GM19239 (cell line): ENCODE measurements around the gene GRPR.
"Not testable (repeated sequence)": the region's sequence is repeated elsewhere in the genome, so short reads cannot be mapped to it uniquely, and the experiment has no call there.

Experiments used
- DNase-seq: peaks from one replicate; pipeline ENCODE4 v3.0.0; 2011; ENCODE audit warnings: low spot score; ENCODE audit not compliant: insufficient read length
- FAIRE-seq: peaks from 2 replicates; lab custom pipeline; 2011; peaks lifted over from hg19 to GRCh38; lab: Jason Lieb, UNC

The GRPR gene

DNA sequence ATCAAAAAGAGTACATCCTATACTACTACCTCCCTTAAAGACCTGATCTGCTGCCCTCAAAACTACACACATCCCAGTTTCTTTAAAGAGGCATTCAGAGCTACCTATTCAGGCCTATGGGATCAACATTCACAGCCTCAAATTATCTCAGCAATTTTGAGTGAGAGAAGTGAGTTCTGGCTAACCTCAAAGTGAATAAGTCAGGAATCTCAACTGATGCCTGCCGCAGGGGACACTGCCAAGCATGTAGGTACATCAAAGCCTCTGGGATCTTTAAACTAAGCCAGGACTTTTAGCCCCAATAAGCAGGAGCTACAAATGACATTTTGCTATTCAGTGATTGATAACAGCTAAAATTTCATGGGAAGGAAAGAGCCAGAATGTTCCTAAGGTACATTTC, 11.6 kb downstream of the GRPR start:
- FAIRE-seq (no peak), DNase-seq (no peak)

DNA sequence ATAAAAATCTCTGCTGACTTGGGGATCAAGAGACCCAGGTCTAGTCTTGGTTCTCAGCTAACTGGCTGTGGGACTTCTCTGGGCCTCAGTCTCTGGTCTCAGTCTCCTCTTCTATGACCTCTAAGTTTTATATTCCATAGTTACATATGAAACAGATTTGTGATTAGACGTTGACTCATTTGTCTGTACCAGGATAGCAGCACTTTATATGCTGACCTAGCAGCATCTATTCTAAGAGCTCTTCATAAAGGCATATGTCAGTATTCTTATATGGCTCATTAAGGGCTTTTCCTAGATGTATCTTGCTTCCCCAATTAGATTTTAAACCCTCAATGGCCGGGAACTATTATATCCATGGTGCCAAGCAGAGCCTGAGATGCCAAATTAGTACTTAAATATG, 12.7 kb downstream of the GRPR start:
- peak; percentile 4 for FAIRE-seq
- no peak for DNase-seq

DNA sequence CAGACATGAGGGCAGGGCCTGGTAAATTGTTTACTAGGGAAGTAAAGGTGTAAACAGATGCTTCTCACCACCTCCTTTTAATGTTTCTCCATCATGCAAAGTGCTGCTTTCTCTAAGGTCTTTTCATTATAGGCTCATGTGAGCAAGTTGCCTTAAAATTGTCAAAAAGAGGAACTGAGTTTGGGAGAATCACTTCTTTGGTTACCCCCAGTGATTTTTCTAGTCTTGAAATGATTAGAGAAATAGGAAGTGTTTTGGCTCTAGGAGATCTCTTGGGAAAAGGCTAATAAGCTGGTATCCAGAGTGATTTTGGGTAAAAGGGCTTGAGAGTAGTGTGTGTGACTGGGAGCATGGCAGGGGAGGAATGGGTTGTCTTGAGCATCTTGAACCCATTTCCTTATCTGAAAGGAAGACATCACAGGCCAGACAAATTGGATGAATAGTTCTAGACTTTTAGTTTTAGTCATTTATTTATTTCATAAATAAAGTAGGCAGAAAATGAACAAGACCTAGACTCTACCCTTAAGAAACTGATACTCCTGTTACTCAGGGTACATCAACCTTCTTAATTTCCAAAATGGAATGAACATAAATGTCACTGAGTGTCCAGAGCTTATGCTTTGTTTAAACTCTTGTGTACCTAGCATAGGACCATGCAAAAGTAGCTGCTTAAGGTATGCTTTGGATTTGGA, 14.2 kb downstream of the GRPR start:
- FAIRE-seq (peak; percentile 98), DNase-seq (peak; percentile 7)

DNA sequence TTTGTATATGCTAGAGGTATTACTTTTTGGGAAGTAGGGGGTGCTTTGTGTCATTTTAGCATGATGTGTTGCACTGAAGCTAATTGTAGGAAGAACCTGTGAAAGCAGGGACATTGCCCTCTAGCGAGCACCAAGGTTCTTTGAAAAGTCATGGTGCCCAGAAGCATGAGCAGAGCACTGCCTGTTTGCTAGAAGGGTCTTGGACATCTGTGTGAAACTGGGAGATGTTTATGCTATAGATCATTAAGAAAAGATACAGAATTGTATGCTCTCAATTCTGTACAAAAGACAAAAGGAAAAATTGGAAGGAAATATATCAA, 14.7 kb downstream of the GRPR start:
- FAIRE-seq, result no peak
- DNase-seq, result no peak

DNA sequence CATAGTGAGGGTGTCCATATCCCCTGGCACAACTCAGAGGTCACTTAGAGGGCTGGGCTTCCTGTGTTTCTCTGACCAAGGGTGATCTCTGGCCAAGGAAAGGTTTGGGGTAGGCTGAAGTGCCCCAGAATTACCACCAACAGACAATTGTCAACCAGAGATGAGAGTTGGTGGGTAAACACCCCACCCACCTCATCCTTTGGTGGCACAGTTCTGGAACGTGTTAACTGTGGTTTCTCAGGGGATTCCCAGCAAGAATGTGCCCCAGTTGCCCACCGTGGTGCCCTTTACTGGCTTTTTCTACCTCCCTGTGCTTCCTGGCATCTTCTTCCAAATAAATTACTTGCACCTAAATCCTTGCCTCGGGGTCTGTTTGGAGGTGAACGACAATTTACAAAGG, 17.1 kb downstream of the GRPR start:
- no peak for DNase-seq
- no peak for FAIRE-seq

DNA sequence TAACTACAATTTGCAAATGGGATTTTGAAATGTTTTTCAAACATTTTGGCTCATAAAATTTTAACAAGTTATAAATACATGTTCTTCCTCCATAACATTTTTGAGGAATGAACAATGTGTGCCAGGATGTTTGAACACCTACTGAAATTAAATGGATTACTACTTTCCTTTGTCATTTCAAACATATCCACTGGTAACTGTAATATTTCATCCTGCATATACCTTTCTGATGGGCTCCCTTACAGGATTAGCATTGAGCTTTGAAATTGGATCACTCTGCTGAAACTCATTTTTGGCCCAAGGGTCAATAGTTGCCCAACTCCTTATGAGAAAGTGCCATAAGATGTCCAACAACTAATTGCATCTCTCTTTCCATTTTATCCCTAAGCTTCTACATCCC, 17.6 kb downstream of the GRPR start:
- no peak for DNase-seq
- FAIRE-seq, result no peak

DNA sequence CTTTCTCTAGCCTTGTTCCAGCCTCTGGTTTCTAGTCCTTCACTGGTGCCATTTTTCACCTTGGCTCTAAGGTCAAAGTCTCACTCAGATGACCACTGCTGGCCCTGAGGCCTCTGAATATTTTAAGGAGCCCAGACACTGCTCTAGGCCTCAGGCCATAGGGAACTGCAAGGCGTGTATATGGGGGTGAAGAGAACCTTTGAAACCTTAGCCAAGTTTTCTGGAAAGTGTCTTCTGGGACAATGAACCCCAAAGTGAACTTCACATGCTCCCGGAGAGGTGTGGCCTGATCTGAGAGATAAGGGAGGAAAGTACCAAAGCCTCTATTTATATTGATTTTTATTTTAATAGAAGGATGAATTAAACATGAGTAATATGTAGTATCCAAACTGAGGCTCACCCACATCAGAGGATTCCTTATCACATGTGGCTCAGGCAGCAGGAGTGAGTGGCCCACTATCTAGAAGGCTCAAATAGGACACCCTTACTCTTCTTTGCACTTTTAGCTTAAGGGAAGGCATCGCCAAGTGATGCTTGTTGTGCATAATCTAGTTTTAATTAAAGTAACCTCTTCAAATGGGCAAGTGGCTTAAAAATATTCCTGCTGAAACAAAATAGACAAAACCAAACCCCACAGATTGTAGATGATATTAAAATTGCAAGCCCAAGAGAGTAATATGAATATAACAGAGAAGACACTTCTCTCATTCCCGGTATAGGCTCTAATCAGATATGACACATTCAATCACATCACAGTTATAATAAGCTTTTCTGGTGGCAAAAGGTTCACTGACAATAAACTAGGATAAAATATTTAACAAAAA, 18.3 kb downstream of the GRPR start:
- no peak for FAIRE-seq
- DNase-seq, result no peak

DNA sequence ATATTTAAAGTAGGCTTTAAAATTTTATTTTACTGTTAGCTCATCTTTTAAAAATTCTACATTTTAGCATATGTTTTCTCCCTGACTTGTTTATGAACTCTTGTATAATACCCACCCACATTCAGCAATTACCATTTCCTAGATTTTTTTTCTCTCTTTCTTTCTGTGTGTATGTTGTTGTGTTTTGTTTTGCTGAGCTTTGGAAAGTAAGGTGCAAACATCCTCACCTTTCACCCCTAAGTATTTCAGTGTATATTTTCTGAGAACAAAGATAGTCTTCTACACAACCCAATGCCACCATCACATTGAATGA, 18.8 kb downstream of the GRPR start:
- DNase-seq, result no peak

DNA sequence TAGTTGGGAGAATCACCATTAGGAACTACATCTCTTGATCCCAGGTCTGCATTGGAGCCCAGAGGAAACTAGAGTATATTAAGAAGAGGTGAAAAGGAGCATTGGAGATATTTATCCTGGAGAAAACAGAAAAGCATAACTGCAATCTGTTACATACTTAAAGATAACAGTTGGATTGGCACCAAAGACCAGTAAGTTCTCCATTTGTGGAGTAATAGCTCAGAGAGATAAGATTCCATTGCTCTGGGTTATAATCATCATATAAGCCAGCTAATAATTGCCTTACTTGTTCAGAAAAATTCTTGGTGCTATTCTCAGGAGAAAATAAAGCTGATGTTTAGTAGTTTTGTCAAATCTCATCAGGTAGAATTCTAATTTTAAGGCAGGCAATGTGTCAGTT, 20.6 kb downstream of the GRPR start:
- DNase-seq (no peak), FAIRE-seq (no peak)

More for the DNA sequence above, 18.8 kb downstream of the GRPR start:
- FAIRE-seq, result peak; percentile 40

DNA sequence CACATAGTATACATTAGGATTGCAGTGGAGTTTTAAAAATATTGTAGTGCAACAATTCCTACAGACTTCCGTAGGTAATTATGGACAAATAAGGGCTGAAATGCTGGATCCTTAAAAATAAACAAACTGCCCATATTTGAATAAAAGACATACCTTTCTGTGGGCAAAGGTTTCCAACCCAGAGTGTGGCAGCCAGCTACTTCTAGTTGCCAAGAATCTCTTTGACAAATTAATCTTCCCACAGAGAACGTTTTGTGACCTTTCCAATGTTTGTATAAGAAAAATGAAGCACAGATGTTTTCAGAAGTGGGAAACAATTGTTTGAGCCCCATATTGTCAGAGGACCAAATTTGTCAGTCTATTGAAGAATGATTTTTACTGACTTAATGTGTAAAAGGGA, 21.1 kb downstream of the GRPR start:
- DNase-seq (no peak), FAIRE-seq (no peak)

DNA sequence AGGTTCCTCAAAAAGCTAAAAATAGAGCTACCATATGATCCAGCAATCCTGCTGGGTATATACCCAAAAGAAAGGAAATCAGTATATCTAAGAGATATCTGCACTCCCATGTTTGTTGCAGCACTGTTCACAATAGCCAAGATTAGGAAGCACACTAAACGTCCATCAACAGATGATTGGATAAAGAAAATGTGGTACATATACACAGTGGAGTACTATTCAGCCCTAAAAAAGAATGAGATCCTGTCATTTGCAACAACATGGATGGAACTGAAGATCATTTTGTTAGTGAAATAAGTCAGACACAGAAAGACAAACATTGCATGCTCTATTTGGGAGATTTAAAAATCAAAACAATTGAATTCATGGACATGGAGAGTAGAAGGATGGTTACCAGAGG, 21.7 kb downstream of the GRPR start:
- DNase-seq, FAIRE-seq: not testable (repeated sequence)

DNA sequence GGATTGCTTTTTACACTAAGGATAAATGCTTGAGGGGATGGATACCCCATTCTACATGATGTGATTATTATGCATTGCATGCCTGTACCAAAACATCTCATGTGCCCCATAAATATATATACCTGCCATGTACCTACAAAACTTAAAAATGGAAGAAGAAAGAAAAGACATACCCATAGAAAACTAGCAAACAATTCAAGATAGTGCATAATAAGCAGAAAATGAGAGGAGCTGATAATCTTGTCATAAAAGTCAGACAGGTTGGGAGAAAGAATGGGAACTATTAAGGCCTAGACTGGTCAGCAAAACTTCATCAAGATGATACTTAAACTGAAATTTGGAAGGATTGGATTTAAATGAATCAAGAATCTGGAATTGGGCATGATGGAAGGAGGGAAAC, 22.3 kb downstream of the GRPR start:
- FAIRE-seq, result no peak
- DNase-seq, result no peak

DNA sequence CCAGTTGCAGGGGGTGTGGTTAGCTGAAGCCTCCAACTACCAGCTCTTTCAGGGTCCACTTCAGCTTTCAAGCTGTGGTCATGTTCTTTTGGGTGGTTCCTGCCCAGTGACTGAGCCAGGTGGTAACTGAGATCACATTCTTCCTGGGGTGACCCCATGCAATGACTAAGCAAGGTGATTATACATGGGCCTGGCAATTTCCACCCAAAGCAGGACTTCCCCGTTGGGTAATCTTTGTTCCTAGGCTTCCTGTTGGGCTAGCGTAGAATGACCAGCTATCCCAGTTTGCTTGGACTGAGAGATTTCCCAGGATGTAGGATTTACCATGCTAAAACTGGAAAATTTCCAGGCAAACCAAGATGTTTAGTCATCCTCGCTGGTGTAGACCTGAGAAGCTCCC, 25.5 kb downstream of the GRPR start:
- DNase-seq, result no peak
- FAIRE-seq, result no peak

DNA sequence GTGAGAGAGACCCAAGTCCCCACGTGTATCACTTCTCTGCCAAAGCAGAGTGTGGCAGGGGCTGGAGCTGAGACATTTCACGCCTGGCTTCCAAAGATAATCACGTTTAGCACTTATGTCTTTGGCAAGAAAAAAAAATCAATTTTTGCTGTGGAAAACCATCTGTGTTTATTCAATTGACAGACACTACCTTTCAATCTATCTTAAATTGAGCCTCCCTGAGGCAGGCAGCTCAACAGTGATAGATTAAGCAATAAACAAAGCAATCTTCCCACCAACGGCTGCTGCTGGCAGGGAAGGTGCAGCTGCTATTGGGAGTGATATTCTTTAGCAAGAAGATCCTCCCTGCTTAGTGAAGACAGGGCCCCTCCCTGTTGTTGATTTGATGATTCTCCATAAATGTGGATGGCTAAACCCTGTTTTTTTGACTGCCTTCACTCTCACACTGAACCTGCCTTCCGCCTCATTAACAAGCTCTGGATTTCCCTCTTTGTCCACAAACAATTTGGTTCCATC, 32.3 kb downstream of the GRPR start:
- DNase-seq (no peak), FAIRE-seq (no peak)

DNA sequence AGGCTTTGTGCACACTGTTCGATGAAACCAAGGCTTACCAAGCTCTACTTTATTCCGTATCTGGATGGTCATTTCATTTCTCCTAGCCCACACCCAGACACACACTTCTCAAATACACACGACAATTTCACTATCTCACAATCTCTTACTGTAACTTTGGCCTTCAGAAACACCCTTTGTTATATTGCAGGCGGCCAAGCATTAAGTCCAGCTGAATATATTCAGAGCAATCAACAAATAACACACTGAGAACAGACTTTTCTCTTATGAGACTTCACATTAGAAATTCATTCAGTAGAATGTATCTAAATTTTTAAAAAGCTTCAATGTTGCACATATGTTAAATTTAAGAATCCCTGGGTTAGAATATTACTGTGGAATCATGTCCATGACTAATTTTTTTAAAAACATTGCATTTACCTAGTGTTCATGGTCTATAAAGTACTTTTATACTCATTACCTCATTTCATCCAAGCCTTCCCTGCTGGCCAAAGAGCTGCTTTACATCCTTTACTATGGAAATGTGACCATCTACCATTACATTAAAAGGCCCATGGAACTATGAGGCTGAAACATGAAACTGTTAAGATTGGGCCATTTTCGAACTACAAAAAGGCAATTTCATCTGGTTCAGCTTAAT, 33.4 kb downstream of the GRPR start:
- no peak for FAIRE-seq

DNA sequence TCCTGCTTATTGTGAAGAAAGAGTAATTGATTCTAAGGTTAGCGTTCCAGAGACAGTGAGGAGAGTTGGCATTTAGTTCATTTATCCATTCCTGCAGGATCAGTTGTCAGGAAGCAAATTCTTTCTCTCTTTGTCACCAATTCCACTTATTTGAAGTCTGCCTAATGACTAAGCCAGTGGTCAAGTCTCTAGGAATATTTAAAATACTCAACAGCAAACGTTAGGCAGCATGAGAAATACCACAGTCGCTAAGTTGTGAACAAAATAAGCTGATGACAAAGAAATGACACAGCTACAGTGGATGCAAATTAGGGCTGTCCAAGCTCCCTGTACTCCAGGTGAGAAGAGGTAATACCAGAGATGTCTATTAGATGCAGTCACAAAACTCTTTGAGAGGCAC, 37.4 kb downstream of the GRPR start:
- DNase-seq (no peak), FAIRE-seq (peak; percentile 70)

More for the DNA sequence above, 33.4 kb downstream of the GRPR start:
- DNase-seq, result no peak

DNA sequence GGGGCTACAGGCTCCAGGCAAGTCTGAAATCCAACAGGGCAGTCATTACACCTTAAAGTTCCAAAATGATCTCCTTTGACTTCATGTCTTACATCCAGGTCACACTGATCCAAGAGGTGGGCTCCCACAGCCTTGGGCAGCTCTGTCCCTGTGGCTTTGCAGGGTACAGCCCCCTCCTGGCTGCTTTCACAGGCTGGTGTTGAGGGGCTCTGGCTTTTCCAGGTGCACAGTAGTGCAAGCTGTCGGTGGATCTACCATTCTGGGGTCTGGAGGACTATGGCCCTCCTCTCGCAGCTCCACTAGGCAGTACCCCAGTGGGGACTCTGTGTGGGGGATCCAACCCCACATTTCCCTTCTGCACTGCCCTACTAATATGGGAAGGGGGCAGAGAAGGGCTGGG, 37.8 kb downstream of the GRPR start:
- not testable (repeated sequence) for FAIRE-seq

DNA sequence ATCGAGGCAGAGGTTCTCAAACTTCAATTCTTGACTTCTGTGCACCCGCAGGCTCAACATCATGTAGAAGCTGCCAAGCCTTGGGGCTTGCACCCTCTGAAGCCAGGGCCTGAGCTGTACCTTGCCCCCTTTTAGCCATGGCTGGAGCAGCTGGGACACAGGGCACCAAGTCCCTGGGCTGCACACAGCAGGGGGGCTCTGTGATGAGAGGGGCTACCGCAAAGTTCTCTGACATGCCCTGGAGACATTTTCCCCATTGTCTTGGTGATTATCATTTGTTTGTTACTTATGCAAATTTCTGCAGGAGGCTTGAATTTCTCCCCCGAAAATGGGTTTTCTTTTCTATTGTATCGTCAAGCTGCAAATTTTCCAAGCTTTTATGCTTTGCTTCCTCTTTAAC, 39.0 kb downstream of the GRPR start:
- FAIRE-seq, result no peak

More for the DNA sequence above, 37.8 kb downstream of the GRPR start:
- not testable (repeated sequence) for DNase-seq

DNA sequence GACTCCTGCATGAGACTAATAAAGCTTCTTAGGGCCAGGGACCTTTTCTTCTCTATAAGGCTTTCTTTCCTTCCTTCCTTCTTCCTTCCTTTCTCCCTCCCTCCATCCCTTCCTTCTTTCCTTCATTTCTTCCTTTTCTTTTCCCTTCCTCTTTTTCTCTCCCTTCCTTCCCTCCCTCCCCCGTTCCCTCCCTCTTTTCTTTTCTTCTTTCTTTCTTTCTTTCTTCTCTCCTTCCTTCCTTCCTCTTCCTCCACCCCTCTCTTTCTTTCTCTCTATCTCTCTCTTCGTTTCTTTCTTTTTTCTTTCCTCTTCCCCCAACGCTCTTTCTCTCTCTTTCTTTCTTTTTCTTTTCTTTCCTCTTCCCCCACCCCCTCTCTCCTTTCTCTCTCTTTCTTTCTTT, 41.4 kb downstream of the GRPR start:
- DNase-seq (no peak), FAIRE-seq (no peak)

More for the DNA sequence above, 39.0 kb downstream of the GRPR start:
- DNase-seq, result no peak

DNA sequence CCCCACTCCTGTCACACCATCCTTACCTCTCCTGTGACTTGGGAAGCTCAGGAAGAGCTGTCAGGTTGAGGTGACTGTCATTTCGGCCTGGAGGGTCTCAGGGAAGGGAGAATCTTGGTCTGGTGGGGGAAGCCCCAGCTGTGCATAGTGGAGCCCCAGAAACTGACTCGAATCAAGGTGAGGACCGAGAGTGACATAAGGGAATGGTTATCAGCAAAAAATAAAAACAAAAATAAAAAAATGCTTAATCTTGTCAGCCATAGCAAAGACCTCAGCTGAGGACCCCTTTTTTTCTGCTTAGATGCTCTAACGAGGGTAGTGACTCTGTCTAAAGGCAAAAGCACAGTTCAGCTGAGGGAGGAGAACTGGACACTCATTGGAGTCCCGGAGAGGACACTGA, 43.8 kb downstream of the GRPR start, which contains the start of gene MAGEB17:
MAGEB17 (plus strand) TSS at position 301 of the 400 bp plus-strand sequence. CDS start 2,902 bp downstream, outside the sequence.
- DNase-seq (no peak), FAIRE-seq (no peak)

DNA sequence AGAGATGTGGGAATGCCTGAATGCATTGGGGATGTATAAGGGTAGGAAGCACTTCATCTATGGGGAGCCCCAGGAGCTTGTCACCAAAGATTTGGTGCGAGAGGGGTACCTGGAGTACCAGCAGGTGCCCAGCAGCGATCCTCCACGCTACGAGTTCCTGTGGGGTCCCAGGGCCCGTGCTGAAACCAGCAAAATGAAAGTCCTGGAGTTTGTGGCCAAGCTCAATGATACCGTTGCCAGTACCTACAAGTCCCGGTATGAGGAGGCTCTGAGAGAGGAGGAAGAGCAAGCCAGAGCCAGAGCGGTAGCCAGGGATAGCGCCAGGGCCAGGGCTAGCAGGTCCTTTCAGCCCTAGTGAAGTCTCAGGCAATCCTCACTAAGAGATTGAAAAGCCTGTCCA, 47.7 kb downstream of the GRPR start:
- no peak for DNase-seq
- FAIRE-seq, result no peak
